ENCODE data around the gene IL1RAPL2.

The IL1RAPL2 gene

GRCh38 chrX:104568304-104568915 lies 2.4 kb downstream of the IL1RAPL2 start:
- Histone ChIP-seq H4K20me1 (no peaks in the 10 kb centered on the region), H3K4me1 (no peaks in the 10 kb centered on the region), H3K36me3 (no peaks in the 10 kb centered on the region), H3K27ac (no peak overlapping the region), H3K27me3 (0 out of 2 replicates have a peak, but pooled peaks cover 6% of the 10 kb centered on the region), H3K4me2 (no peak overlapping the region), H3K9ac (no peak overlapping the region), H3K4me3 (no peak overlapping the region), H3K9me3 (peaks cover 40% of the 10 kb centered on the region)
- TF ChIP-seq Cebpa-rat (IDR thresholded peaks at IDR 0.05) = no peak

GRCh38 chrX:104618106-104618895 lies 52.3 kb downstream of the IL1RAPL2 start:
- H3K36me3 ChIP-seq = no peaks in the 10 kb centered on the region
- TF ChIP-seq Cebpa-rat (IDR thresholded peaks at IDR 0.05) = no peak
- no peaks in the 10 kb centered on the region for H3K27me3 ChIP-seq
- no peaks in the 10 kb centered on the region for H3K9me3 ChIP-seq
- no peaks in the 10 kb centered on the region for H4K20me1 ChIP-seq
- no peak overlapping the region for H3K27ac ChIP-seq
- H3K9ac ChIP-seq = no peak overlapping the region
- no peak overlapping the region for H3K4me3 ChIP-seq
- H3K4me1 ChIP-seq = no peaks in the 10 kb centered on the region
- H3K4me2 ChIP-seq = no peak overlapping the region

- Histone ChIP-seq H3K36me3 (no peaks in the 10 kb centered on the region), H3K27ac (no peak overlapping the region), H4K20me1 (no peaks in the 10 kb centered on the region), H3K4me3 (no peak overlapping the region), H3K9ac (no peak overlapping the region), H3K4me2 (no peak overlapping the region), H3K27me3 (no peaks in the 10 kb centered on the region), H3K4me1 (no peaks in the 10 kb centered on the region), H3K9me3 (no peaks in the 10 kb centered on the region)
- no peak for TF ChIP-seq Cebpa-rat (IDR thresholded peaks at IDR 0.05)
These were observed 55.8 kb downstream of the IL1RAPL2 start for GRCh38 chrX:104621781-104622180.

DNA sequence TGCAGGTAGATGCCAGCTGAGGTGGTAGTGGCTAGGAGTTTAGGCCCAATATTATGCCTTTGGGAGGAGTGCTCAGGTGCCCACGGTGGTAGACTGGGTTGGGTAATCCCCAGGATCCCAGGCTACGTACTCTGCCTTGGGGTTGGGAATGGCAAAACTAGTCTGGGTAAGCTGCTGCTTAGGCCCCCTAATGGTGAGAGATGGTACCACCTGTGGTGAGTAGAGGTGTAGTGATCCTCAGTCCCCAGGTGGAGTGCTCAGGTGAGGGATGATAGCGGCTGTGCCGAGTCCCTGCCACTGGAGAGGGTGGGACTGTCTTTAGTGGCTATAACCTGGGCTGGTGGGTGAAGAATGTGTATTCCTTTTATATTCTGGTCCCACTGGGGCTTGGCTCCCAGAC lies 75.2 kb downstream of the IL1RAPL2 start:
- no peaks in the 10 kb centered on the region for H3K36me3 ChIP-seq
- H3K4me3 ChIP-seq = no peak overlapping the region
- H3K4me2 ChIP-seq = no peak overlapping the region
- H3K9me3 ChIP-seq = peaks cover 18% of the 10 kb centered on the region
- TF ChIP-seq Cebpa-rat (IDR thresholded peaks at IDR 0.05) = no peak
- no peaks in the 10 kb centered on the region for H3K27me3 ChIP-seq
- H3K27ac ChIP-seq = no peak overlapping the region
- H3K9ac ChIP-seq = no peak overlapping the region
- H4K20me1 ChIP-seq = no peaks in the 10 kb centered on the region
- no peaks in the 10 kb centered on the region for H3K4me1 ChIP-seq

DNA sequence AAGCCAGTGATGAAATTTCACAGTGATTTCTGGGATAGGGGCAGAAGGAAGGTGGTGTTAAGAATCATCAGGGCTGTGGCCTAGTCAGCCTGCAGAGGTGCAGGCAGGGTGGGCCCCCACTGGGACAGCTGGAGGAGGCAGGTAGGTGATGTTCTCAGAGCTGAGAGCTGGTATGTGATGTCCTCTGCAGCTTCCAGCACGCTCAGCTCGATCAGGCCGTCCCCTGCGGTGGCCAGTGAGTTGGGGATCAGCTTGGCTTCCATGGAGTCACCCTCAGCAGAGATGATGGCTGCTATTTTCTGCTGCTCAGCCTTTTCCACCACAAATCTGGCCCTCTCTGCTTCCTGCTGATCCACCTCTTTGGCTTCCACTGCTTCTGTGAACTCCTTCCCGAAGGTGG lies 81.1 kb downstream of the IL1RAPL2 start:
- Histone ChIP-seq H3K36me3 (no peaks in the 10 kb centered on the region), H3K4me3 (no peak overlapping the region), H4K20me1 (no peaks in the 10 kb centered on the region), H3K4me1 (0 out of 2 replicates have a peak, but pooled peaks cover 5% of the 10 kb centered on the region), H3K27me3 (no peaks in the 10 kb centered on the region), H3K27ac (no peak overlapping the region), H3K9ac (no peak overlapping the region), H3K4me2 (no peak overlapping the region), H3K9me3 (no peaks in the 10 kb centered on the region; the same call in 1 of the 2 replicates)
- no peak for TF ChIP-seq Cebpa-rat (IDR thresholded peaks at IDR 0.05)

GRCh38 chrX:104659005-104659744 lies 93.2 kb downstream of the IL1RAPL2 start:
- Histone ChIP-seq H3K4me1 (no peaks in the 10 kb centered on the region), H3K9ac (no peak overlapping the region), H3K27ac (no peak overlapping the region), H3K4me2 (no peak overlapping the region), H4K20me1 (no peaks in the 10 kb centered on the region), H3K27me3 (no peaks in the 10 kb centered on the region), H3K36me3 (no peaks in the 10 kb centered on the region), H3K9me3 (no peaks in the 10 kb centered on the region), H3K4me3 (no peak overlapping the region)
- TF ChIP-seq Cebpa-rat (IDR thresholded peaks at IDR 0.05) = no peak

DNA sequence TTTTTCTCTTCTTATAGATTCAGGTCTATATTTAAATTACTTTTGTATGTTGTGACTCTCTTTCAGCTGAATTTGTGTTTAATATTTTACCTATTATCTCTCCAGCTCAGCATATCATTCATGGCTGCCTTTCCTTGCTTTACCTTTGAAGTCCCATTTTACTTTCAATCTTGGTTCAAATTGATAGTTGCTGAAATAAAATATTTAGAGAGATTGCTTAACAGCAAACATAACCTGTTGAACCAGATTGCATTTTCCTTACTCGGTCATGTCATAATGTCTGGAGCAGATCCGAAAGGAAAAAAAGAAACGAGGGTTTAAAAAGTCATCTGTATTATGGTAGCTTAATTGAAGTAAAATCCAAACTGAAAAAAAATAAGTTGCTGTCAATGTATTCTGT lies 94.1 kb downstream of the IL1RAPL2 start:
- Histone ChIP-seq H3K4me2 (no peak overlapping the region), H3K4me3 (no peak overlapping the region), H3K27ac (no peak overlapping the region), H3K27me3 (no peaks in the 10 kb centered on the region), H3K9me3 (no peaks in the 10 kb centered on the region), H4K20me1 (no peaks in the 10 kb centered on the region), H3K9ac (no peak overlapping the region), H3K36me3 (no peaks in the 10 kb centered on the region), H3K4me1 (no peaks in the 10 kb centered on the region)
- no peak for TF ChIP-seq Cebpa-rat (IDR thresholded peaks at IDR 0.05)

DNA sequence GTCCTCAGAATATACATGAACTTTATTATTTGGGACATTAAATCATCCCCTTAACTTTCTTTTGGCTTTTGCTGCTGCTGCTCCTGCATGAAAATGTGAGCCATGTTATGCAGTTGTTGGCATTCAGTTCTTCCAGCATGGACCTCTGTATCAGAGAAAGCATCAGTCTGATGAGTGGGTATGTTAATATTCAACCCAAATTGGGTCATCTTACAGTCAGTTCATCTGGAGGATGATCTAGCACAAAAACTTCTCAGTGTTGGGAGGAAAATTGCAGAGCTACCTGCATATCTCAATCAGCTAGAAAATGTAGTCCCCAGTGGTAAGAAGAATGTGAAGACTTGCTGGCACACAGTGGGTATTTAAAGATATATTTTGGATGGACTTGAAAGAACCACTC lies 96.7 kb downstream of the IL1RAPL2 start:
- H3K4me2 ChIP-seq = no peak overlapping the region
- H3K27ac ChIP-seq = no peak overlapping the region
- H3K27me3 ChIP-seq = no peaks in the 10 kb centered on the region
- no peaks in the 10 kb centered on the region for H3K9me3 ChIP-seq
- TF ChIP-seq Cebpa-rat (IDR thresholded peaks at IDR 0.05) = no peak
- no peak overlapping the region for H3K4me3 ChIP-seq
- H3K9ac ChIP-seq = no peak overlapping the region
- no peaks in the 10 kb centered on the region for H3K36me3 ChIP-seq
- H3K4me1 ChIP-seq = no peaks in the 10 kb centered on the region
- H4K20me1 ChIP-seq = no peaks in the 10 kb centered on the region

GRCh38 chrX:104665691-104666090 lies 99.7 kb downstream of the IL1RAPL2 start:
- H3K9me3 ChIP-seq = no peaks in the 10 kb centered on the region
- no peak for TF ChIP-seq Cebpa-rat (IDR thresholded peaks at IDR 0.05)
- no peak overlapping the region for H3K9ac ChIP-seq
- no peaks in the 10 kb centered on the region for H3K4me1 ChIP-seq
- no peaks in the 10 kb centered on the region for H3K36me3 ChIP-seq
- no peak overlapping the region for H3K4me3 ChIP-seq
- no peaks in the 10 kb centered on the region for H4K20me1 ChIP-seq
- no peaks in the 10 kb centered on the region for H3K27me3 ChIP-seq
- H3K4me2 ChIP-seq = no peak overlapping the region
- H3K27ac ChIP-seq = no peak overlapping the region

- no peak for TF ChIP-seq Cebpa-rat (IDR thresholded peaks at IDR 0.05)
These were observed 102.6 kb downstream of the IL1RAPL2 start for GRCh38 chrX:104668550-104668949.

More at GRCh38 chrX:104668550-104668949, 102.6 kb downstream of the IL1RAPL2 start:
- no peak overlapping the region for H3K27ac ChIP-seq
- no peak overlapping the region for H3K9ac ChIP-seq
- no peaks in the 10 kb centered on the region for H3K27me3 ChIP-seq
- no peak overlapping the region for H3K4me2 ChIP-seq
- H4K20me1 ChIP-seq = no peaks in the 10 kb centered on the region
- no peaks in the 10 kb centered on the region for H3K36me3 ChIP-seq
- H3K4me3 ChIP-seq = no peak overlapping the region
- H3K4me1 ChIP-seq = no peaks in the 10 kb centered on the region
- H3K9me3 ChIP-seq = no peaks in the 10 kb centered on the region
